Nephron (organoid): ENCODE data around the gene PDZRN4.

Experiments
- H3K27ac Mint-ChIP-seq, 3 experiments: 2 replicates each; pipeline ENCODE4 v1.8.0; 2020; ENCODE audit warnings: mixed read lengths in 3 of 3, mild to moderate bottlenecking in 2 of 3, moderate library complexity in 1 of 3
- H3K27me3 Mint-ChIP-seq: 2 replicates; pipeline ENCODE4 v1.8.0; 2021; ENCODE audit warnings: low read depth, mild to moderate bottlenecking, moderate library complexity, mixed read lengths
- H3K36me3 Mint-ChIP-seq: 2 replicates; pipeline ENCODE4 v1.8.0; 2020; ENCODE audit warnings: low read depth, mixed read lengths
- H3K4me1 Mint-ChIP-seq: 2 replicates; pipeline ENCODE4 v1.8.0; 2020; ENCODE audit warnings: mixed read lengths
- H3K4me3 Mint-ChIP-seq, 3 experiments: 2 replicates each; pipeline ENCODE4 v1.8.0; 2020; ENCODE audit warnings: mild to moderate bottlenecking in 3 of 3, mixed read lengths in 3 of 3, moderate library complexity in 2 of 3
- H3K9me3 Mint-ChIP-seq: 2 replicates; pipeline ENCODE4 v1.8.0; 2020; ENCODE audit warnings: mixed read lengths
- CTCF ChIP-seq, 3 experiments: fragments of 200-600 bp; sonication (generic); IDR thresholded peaks; one replicate each; pipeline ENCODE4 v1.5.0; 2021; ENCODE audit warnings: antibody characterized with exemption in 3 of 3; ENCODE audit not compliant: unreplicated experiment in 3 of 3

The PDZRN4 gene

GRCh38 chr12:41496009-41496408 is 307.9 kb downstream of the PDZRN4 start:
- no peaks in the 10 kb centered on the region for H3K4me1 Mint-ChIP-seq
- H3K4me3 Mint-ChIP-seq = no peak overlapping the region
- no peaks in the 10 kb centered on the region for H3K36me3 Mint-ChIP-seq
- H3K9me3 Mint-ChIP-seq = no peaks in the 10 kb centered on the region
- no peak for TF ChIP-seq CTCF (IDR thresholded peaks at IDR 0.05; ENCODE audit: unreplicated experiment in 3 of 3)
- H3K27ac Mint-ChIP-seq = no peak overlapping the region
- no peaks in the 10 kb centered on the region for H3K27me3 Mint-ChIP-seq

GRCh38 chr12:41497409-41497808 is 309.3 kb downstream of the PDZRN4 start:
- H3K27me3 Mint-ChIP-seq = no peaks in the 10 kb centered on the region

GRCh38 chr12:41504976-41505375 is 316.9 kb downstream of the PDZRN4 start:
- peaks cover 9% of the 10 kb centered on the region for H3K4me1 Mint-ChIP-seq
- TF ChIP-seq CTCF (IDR thresholded peaks at IDR 0.05; ENCODE audit: unreplicated experiment in 3 of 3) = no peak
- no peaks in the 10 kb centered on the region for H3K27me3 Mint-ChIP-seq
- H3K27ac Mint-ChIP-seq = no peak overlapping the region
- H3K9me3 Mint-ChIP-seq = no peaks in the 10 kb centered on the region
- no peak overlapping the region for H3K4me3 Mint-ChIP-seq
- H3K36me3 Mint-ChIP-seq = no peaks in the 10 kb centered on the region

More at GRCh38 chr12:41497409-41497808, 309.3 kb downstream of the PDZRN4 start:
- H3K9me3 Mint-ChIP-seq = no peaks in the 10 kb centered on the region
- no peak for TF ChIP-seq CTCF (IDR thresholded peaks at IDR 0.05; ENCODE audit: unreplicated experiment in 3 of 3)
- no peak overlapping the region for H3K27ac Mint-ChIP-seq
- H3K4me3 Mint-ChIP-seq = no peak overlapping the region
- no peaks in the 10 kb centered on the region for H3K36me3 Mint-ChIP-seq
- no peaks in the 10 kb centered on the region for H3K4me1 Mint-ChIP-seq

GRCh38 chr12:41507286-41507685 is 319.2 kb downstream of the PDZRN4 start:
- Mint-ChIP-seq H3K9me3 (no peaks in the 10 kb centered on the region), H3K4me1 (peaks cover 12% of the 10 kb centered on the region), H3K36me3 (no peaks in the 10 kb centered on the region), H3K27me3 (no peaks in the 10 kb centered on the region), H3K4me3 (no peak overlapping the region), H3K27ac (no peak overlapping the region)
- TF ChIP-seq CTCF (IDR thresholded peaks at IDR 0.05; ENCODE audit: unreplicated experiment in 3 of 3) = no peak

GRCh38 chr12:41509271-41510055 is 321.3 kb downstream of the PDZRN4 start:
- Mint-ChIP-seq H3K4me1 (peaks cover 24% of the 10 kb centered on the region), H3K27ac (peak overlapping the region in 2 of 3 experiments; percentile 27 to 32), H3K36me3 (no peaks in the 10 kb centered on the region), H3K9me3 (no peaks in the 10 kb centered on the region), H3K27me3 (no peaks in the 10 kb centered on the region), H3K4me3 (no peak overlapping the region)
- no peak for TF ChIP-seq CTCF (IDR thresholded peaks at IDR 0.05; ENCODE audit: unreplicated experiment in 3 of 3)

GRCh38 chr12:41510470-41510869 is 322.4 kb downstream of the PDZRN4 start:
- no peak for TF ChIP-seq CTCF (IDR thresholded peaks at IDR 0.05; ENCODE audit: unreplicated experiment in 3 of 3)
- Mint-ChIP-seq H3K4me3 (no peak overlapping the region), H3K4me1 (peaks cover 24% of the 10 kb centered on the region), H3K27me3 (no peaks in the 10 kb centered on the region), H3K9me3 (no peaks in the 10 kb centered on the region), H3K36me3 (no peaks in the 10 kb centered on the region), H3K27ac (no peak overlapping the region)
